ENCODE measurements around the gene SLC25A47. TPM values are rescaled to one million over a fixed set of nuclear protein-coding genes. Genes with fewer than 3 reads are reported as not detected.

The SLC25A47 gene
- total and polyA plus RNA-seq, 2 donors (not counting 1 experiment from before 2014, with no cell fraction given) = under 0.01 TPM; not detected in 1

DNA sequence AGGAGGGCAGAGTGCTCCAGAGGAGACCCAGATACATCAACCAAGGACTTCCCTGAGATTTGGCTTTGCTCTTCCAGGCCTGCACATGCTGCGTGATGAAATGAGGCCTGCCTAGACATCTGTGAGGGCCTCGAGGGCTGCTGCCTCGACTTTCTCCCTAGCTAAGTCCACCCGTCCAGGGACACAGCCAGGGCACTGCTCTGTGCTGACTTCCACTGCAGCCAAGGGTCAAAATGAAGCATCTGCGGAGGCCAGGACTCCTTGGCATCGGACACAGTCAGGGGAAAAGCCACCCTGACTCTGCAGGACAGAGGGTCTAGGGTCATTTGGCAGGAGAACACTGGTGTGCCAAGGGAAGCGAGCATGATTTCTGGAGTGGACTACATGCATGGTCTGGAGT is 10.7 kb downstream of the SLC25A47 start:
- Histone ChIP-seq H2AFZ (ENCODE audit: low read length) (no peak overlapping the region), H3K4me2 (ENCODE audit: extremely low read depth, insufficient read depth, low read length) (no peak overlapping the region), H3K9me3 (ENCODE audit: control insufficient read depth, insufficient read depth, low read depth, low read length) (no peaks in the 10 kb centered on the region), H3K36me3 (ENCODE audit: control insufficient read depth, insufficient read depth, low read length) (peaks cover 18% of the 10 kb centered on the region), H3K4me3 (replicated peaks in 1 of 4; ENCODE audit: control extremely low read depth in 1 of 4, insufficient read depth in 1 of 4, low read depth in 3 of 4, low read length in 4 of 4) (no peak overlapping the region), H4K20me1 (ENCODE audit: control insufficient read depth, extremely low read depth, insufficient read depth, low read length) (no peaks in the 10 kb centered on the region), H3K27me3 (ENCODE audit: control insufficient read depth, insufficient read depth, low read length) (no peaks in the 10 kb centered on the region), H3K27ac (ENCODE audit: insufficient read depth, low read length) (no peak overlapping the region), H3K4me1 (ENCODE audit: control insufficient read depth, extremely low read depth, insufficient read depth, low read length) (no peaks in the 10 kb centered on the region), H3K9ac (ENCODE audit: insufficient read depth, low read length) (no peak overlapping the region), H3K79me2 (ENCODE audit: control insufficient read depth, insufficient read depth, low read length) (no peaks in the 10 kb centered on the region)
- DNase-seq (ENCODE audit: low read depth in 2 of 2) = no peak
- TF ChIP-seq, protein P1, sequence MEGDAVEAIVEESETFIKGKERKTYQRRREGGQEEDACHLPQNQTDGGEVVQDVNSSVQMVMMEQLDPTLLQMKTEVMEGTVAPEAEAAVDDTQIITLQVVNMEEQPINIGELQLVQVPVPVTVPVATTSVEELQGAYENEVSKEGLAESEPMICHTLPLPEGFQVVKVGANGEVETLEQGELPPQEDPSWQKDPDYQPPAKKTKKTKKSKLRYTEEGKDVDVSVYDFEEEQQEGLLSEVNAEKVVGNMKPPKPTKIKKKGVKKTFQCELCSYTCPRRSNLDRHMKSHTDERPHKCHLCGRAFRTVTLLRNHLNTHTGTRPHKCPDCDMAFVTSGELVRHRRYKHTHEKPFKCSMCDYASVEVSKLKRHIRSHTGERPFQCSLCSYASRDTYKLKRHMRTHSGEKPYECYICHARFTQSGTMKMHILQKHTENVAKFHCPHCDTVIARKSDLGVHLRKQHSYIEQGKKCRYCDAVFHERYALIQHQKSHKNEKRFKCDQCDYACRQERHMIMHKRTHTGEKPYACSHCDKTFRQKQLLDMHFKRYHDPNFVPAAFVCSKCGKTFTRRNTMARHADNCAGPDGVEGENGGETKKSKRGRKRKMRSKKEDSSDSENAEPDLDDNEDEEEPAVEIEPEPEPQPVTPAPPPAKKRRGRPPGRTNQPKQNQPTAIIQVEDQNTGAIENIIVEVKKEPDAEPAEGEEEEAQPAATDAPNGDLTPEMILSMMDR (conservative IDR thresholded peaks at IDR 0.05 in 1 of 2, IDR thresholded peaks at IDR 0.05 in 1 of 2; ENCODE audit: low read depth in 1 of 2, low read length in 2 of 2) = no peak
- no peak for TF ChIP-seq EZH2 (IDR thresholded peaks at IDR 0.05; ENCODE audit: low read length, missing control alignments)

- Histone ChIP-seq H3K4me1 (ENCODE audit: control insufficient read depth, extremely low read depth, insufficient read depth, low read length) (no peaks in the 10 kb centered on the region), H3K79me2 (ENCODE audit: control insufficient read depth, insufficient read depth, low read length) (no peaks in the 10 kb centered on the region), H3K4me3 (replicated peaks in 1 of 4; ENCODE audit: control extremely low read depth in 1 of 4, insufficient read depth in 1 of 4, low read depth in 3 of 4, low read length in 4 of 4) (no peak overlapping the region), H3K27ac (ENCODE audit: insufficient read depth, low read length) (no peak overlapping the region), H4K20me1 (ENCODE audit: control insufficient read depth, extremely low read depth, insufficient read depth, low read length) (no peaks in the 10 kb centered on the region), H3K27me3 (ENCODE audit: control insufficient read depth, insufficient read depth, low read length) (no peaks in the 10 kb centered on the region), H3K36me3 (ENCODE audit: control insufficient read depth, insufficient read depth, low read length) (peaks cover 20% of the 10 kb centered on the region), H3K9me3 (ENCODE audit: control insufficient read depth, insufficient read depth, low read depth, low read length) (no peaks in the 10 kb centered on the region), H2AFZ (ENCODE audit: low read length) (no peak overlapping the region), H3K4me2 (ENCODE audit: extremely low read depth, insufficient read depth, low read length) (no peak overlapping the region), H3K9ac (ENCODE audit: insufficient read depth, low read length) (no peak overlapping the region)
- no peak for DNase-seq (ENCODE audit: low read depth in 2 of 2)
- TF ChIP-seq, protein P1 (conservative IDR thresholded peaks at IDR 0.05 in 1 of 2, IDR thresholded peaks at IDR 0.05 in 1 of 2; ENCODE audit: low read depth in 1 of 2, low read length in 2 of 2) = no peak
- no peak for TF ChIP-seq EZH2 (IDR thresholded peaks at IDR 0.05; ENCODE audit: low read length, missing control alignments)
Measured at GRCh38 chr14:100334904-100335303, 11.8 kb downstream of the SLC25A47 start.

DNA sequence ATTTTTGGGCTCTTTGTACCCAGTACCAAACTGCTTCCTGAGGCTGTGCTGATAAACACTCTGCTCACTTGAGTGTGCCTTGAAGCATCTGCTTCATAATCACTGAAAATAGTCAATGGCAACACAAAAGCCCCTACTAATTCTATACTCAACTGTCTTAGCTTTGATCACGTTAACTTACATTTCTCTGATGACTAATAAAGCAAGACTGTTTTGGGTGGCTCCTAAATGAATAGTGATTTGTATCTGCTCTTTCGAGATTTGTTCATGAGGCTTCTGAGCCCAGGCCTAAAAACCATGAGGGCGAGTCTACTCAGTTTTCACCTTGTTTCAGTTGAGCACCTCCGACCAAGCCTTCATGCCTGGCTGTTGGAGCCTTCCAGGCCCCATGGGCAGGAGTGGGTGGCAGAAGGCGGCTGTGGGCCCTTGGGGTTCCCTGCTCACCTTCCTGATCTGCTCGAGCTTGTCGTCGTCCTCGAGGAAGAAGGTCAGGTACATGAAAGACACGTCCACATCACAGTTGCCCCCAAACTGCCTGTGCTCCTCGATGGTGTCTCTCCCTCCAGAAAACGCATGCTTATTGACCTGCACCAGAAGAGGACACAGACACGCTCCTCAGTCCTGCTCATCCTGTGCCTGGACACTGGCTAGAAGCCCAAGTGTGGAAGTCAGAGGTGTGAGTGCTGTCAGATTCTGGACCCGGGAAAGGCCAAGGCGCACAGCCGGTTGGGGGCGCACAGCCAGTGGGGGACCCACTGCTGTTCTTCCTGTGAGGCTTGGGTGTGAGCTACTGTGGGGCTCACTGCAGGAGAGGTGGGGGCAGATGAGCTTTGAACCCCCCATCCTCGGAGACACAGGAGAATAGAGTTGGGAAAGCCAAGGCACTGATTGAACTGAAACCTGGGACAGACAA is 13.7 kb downstream of the SLC25A47 start:
- Histone ChIP-seq H3K4me2 (ENCODE audit: extremely low read depth, insufficient read depth, low read length) (no peak overlapping the region), H4K20me1 (ENCODE audit: control insufficient read depth, extremely low read depth, insufficient read depth, low read length) (no peaks in the 10 kb centered on the region), H3K79me2 (ENCODE audit: control insufficient read depth, insufficient read depth, low read length) (no peaks in the 10 kb centered on the region), H3K27me3 (ENCODE audit: control insufficient read depth, insufficient read depth, low read length) (no peaks in the 10 kb centered on the region), H3K27ac (ENCODE audit: insufficient read depth, low read length) (no peak overlapping the region), H3K4me1 (ENCODE audit: control insufficient read depth, extremely low read depth, insufficient read depth, low read length) (no peaks in the 10 kb centered on the region), H3K4me3 (replicated peaks in 1 of 4; ENCODE audit: control extremely low read depth in 1 of 4, insufficient read depth in 1 of 4, low read depth in 3 of 4, low read length in 4 of 4) (no peak overlapping the region), H3K9ac (ENCODE audit: insufficient read depth, low read length) (no peak overlapping the region), H3K9me3 (ENCODE audit: control insufficient read depth, insufficient read depth, low read depth, low read length) (no peaks in the 10 kb centered on the region), H3K36me3 (ENCODE audit: control insufficient read depth, insufficient read depth, low read length) (peaks cover 23% of the 10 kb centered on the region), H2AFZ (ENCODE audit: low read length) (no peak overlapping the region)
- no peak for DNase-seq (ENCODE audit: low read depth in 2 of 2)
- TF ChIP-seq, protein P1 (conservative IDR thresholded peaks at IDR 0.05 in 1 of 2, IDR thresholded peaks at IDR 0.05 in 1 of 2; ENCODE audit: low read depth in 1 of 2, low read length in 2 of 2) = no peak
- no peak for TF ChIP-seq EZH2 (IDR thresholded peaks at IDR 0.05; ENCODE audit: low read length, missing control alignments)
